HUDEP-2 (cell line): Measurements from ENCODE around the gene ITPKB.
A peak's percentile ranks its signal among the peaks of the same experiment; 100 is the strongest.
"Not testable (repeated sequence)": the region's sequence is repeated elsewhere in the genome, so short reads cannot be mapped to it uniquely, and the experiment has no call there.

ENCODE experiments used
- DNase-seq, 76 experiments: peaks; one replicate each; lab custom pipeline; 2025; ENCODE audit not compliant: unreplicated experiment in 76 of 76; lab: John Stamatoyannopoulos, UW

The ITPKB gene

DNA sequence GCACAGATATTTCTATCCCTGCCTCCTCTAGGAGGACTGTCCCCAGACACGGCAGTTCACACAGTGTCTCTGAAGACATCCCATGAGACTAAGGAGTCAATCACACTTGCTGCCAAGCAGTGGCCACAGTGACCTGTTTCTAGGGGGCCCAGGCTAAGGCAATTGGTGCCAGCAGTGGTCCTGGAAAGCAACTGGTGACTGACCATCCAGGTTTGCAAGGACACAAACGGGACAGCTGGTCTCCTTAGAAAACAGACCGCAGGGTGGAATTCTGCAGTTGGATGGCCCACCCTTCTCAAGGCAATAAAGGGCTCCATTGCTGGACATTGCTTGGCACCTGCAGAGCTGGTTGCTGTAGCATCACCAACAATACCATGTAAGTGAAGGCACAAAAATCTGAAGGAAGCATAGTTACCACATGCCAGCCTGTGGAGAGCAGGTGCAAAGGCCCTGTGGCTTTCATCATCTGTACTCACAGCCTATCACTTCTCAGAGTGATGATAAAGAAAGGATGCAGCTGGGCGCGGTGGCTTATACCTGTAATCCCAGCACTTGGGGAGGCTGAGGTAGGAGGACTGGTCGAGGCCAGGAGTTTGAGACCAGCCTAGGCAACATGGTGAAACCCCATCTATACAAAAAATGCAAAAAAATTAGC, 109.1 kb downstream of the ITPKB start:
- no peak for DNase-seq

DNA sequence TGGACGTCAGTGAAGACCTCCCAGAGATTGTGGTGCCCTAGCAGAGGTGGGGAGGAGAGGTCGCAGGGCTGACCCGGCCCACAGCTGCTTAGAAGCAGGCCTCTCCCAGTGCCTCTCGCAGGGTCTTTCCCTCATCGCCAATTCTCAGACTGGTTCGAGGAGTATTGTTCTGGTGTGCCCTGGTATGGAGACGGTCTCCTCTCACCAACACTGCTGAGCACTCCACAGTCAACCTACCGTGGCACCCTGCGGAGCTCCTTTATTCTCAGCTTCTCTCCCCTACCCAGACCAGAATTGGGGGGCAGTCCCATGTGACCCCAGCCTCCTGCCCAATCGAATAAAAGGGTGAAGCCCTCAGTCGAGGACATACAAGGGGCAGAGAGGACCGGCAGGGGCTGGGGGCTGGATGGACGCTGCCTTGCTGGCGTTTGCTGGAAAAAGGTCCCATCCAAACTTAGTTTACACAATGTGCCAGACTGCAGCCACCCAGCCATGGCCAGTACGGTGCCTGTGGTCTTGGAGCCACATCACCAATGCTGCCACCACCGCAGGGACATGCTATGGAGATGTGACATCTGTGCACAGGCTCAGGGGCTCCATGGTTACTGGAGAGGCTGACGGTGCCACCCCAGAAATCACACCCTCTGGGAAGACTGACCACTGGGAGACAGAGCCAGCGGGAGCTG, 109.7 kb downstream of the ITPKB start:
- DNase-seq = no peak

DNA sequence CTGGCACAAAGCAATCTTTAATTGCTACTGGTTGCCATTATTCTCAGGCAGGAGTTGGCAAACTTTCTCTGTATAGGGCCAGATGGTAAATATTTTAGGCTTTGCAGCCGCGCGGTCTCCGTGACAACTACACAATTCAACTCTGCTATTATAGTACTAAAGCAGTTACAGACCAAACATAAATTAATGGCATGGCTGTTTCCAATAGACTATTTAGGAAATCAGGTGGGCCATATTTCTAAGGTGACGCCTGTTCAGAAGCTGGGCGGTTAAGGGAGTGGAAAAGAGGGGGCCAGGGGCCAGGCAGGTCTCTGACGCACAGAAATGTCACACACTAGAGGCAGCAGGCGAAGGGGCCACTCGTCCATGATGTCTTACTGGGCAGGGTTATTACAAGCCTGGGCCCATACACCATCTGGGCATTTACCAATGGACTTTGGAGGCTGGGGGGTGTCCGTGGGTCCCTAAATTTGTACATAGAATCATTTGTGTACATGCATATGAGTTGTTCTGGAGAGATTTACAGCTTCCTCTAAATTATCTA, 110.4 kb downstream of the ITPKB start:
- no peak for DNase-seq

DNA sequence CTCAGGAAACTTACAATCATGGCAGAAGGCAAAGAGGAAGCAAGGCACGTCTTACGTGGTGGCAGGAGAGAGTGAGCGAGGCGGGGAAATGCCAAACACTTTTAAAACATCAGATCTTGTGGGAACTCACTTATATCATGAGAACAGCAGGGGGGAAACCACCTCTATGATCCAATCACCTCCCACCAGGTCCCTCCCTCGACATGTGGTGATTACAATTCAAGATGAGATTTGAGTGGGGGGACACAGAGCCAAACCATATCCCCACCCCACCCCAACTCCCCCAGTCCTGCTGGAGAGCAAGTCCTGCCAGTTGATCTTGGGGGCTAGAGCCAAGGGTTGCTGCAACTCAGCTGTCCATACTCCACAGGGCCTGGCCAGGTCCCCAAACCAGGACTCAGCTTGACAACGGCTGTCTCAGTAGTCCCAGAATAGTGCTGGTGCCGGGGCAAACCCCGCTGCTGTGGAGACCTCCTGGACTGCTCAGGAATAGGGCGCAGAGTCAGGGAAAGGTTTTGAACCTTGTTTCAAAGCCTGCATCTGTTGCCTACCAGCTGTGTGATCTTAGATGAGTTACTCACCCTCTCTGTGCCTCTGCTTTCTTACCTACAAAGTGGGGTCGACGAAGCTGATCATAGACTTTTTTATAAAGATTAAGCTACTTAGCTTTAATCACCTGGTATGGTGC, 111.0 kb downstream of the ITPKB start:
- DNase-seq = no peak

DNA sequence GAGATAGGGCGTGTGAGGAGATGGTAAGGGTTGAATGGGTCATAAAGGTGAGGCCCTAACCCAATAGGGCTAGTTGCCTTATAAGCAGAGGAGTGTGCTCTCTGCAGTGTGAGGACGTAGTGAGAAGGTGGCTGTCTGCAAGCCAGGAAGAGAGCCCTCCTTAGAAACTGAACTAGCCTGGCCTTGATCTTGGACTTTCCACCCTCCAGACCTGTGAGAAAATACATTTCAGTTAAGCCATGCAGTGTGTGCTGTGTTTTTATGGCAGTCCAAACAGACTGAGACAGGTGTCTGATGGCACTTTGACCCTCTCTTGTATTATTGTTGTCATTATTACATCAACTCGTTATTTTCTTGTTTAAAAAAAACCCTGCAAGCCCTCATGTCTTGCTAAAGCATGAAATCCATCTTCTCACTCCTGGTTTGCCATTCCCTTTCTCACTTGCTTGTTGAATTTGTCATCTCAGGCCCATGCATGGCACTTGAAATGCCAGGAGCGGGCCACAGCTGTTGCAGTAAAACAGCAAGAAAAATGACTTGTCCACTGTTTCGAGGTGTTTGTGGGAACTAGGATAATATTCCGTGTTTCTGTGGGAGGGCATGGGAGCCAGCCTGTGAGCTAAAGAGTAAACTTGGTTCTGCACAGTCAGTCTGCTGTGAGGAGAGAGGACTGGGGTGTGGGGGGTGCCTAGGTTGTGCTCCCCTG, 111.9 kb downstream of the ITPKB start:
- no peak for DNase-seq

DNA sequence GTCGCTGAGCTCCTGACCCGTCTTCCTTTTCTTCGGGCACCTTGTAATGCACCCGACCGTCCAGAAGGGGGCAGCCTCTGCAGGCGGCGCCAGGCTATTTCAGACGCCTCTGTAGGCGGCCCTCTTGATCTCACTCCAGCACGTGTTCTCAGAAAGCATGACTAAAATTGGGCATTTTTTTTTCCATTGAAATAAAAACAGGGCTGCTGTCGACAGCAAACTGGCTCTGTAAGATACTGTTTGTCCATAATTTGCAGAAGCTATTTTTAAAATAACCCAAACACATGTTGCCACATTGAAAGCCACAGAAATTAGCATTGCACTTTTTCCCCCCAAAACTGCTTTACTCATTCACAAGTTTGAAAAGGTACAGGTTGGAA, 112.5 kb downstream of the ITPKB start:
- DNase-seq = peak in 66 of 76 experiments; percentile 10 to 81 (median 56)

DNA sequence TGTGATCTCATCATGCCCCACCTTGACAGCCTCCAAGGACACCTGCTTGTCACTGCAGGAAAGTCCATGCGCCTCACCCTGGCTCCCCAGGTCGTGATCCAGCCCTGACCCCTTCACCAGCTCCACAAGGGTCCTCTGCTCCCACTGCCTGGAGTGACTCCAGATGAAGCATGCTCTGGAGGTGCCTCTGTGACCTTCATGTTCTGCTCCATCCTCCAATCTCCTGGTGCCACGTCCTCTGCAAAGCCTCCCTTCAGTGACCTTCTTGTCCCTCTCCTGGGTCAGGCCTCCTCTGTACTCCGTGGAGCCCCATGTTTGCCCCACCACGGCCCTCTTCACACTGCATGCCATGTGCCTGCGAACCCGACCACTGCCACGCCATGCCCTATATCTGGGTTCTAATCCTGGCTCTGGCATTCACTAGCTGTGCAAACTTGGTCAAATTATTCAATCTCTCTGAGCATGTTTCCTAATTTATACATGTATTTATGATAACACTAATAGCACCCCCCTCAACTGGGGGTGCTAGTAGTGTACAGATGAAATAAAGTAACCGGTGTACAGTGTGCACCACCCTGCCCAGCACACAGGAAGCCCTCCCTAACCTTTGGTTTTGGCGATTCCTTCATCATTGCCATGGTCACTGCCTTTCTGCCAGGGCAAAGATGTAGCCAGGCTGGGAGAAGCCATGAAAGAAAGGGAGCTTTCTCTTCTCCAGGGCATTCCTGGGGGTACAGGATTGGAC, 113.1 kb downstream of the ITPKB start:
- DNase-seq = no peak

DNA sequence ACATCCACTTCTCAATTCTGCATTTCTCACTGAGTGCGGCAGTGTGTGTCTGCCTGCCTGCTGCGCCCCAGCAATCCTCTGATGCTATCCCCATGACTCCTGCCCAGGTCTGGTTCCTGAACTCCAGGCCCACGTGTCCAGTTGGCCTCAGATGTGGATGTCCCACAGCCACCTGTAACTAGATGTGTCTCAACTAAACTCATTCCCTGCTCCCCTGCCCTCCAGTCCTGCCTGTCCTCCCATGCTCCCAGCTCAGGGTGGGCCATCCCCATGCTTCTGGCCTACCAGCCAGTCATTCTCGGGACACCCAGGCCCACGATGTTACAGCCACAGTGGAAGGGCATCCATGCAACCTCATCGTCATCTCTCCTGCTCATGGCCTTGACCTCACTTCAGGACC, 113.8 kb downstream of the ITPKB start:
- DNase-seq = no peak

DNA sequence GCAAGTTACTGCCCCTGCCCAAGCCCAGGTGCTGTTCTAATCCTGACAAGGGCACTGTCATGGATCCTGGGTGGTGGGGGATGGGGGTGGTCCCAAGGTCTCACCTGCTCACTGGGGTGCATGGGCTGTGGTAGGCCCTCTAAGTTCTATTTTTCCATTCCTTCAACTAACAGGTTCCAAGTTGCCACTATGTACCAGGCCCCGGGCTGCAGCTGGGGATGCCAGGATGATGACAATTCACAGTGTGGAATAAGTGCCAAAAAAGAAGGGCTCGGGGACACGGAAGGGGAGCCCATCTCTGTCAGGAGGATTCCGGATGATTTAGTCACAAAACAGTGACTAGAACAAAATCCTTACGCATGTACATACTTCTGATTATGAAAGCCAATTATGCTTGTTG, 114.6 kb downstream of the ITPKB start:
- DNase-seq = no peak

DNA sequence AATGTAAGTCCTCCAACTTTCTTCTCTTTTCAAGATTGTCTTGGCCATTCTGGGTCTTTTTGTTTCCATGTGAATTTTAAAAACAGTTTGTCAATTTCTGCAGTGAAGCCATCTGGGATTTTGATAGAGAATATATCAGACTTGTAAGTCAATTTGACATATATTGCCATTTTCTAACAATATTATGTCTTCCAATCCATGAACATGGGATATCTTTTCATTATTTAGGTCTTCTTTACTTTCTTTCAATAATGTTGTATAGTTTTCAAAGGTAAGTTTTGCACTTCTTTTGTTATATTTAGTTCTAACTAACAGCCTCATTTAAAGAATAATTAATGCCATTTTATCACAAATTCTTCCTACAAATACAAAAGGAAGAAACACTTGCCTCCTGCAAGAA, 117.1 kb downstream of the ITPKB start:
- DNase-seq = no peak

DNA sequence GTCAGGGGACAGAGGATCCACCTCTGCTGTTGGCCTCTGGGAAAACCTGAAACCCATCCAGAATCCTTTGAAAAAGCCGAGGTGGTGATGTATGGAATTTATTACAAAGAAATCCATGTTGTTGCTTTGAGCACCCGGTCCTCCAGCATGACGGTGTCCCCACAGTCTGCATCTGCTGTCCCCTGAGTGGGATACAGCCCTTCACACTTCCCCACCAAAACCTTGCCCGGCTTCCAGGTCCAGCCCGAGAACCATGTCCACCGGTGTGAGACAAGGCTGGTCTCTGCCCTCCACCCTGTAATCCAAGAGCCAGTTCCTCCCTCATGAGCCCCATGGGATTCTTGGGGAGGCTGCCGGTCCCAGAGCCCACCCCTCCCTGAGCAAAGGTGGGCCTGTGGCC, 120.1 kb downstream of the ITPKB start:
- no peak for DNase-seq

DNA sequence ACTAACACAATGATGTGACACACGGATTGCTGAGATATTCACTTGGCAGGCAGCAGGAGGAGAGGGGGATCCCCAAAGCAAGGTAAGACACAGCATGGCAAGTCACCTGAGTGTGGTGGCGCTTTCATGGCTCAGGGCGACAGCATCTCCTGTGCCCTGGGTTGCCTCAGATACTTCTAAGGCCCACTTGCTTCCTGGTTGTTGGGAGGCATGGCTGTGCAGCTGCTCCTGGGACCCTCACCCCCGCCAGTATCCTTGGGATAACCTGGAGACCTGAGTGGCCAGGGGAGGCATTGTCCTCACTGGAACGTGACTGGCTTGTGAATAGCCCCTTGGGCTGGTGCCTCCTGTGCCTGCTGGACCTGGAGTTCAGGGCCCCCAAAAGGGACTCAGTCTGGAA, 120.7 kb downstream of the ITPKB start:
- DNase-seq = no peak

DNA sequence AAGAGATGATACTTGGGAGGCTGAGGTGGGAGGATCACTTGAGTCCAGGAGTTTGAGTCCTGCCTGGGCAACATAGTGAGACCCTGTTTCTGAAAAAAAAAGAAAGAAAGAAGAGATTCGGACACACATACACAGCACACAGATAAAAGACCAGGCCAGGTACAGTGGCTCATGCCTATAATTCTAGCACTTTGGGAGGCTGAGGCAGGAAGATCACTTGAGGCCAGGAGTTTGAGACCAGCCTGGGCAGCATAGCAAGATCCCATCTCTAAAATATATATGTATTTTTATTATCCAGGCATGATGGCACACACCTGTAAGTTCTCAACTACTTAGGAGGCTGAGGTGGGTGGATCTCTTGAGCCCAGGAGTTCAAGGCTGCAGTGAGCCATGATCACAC, 121.4 kb downstream of the ITPKB start:
- not testable (repeated sequence) for DNase-seq

DNA sequence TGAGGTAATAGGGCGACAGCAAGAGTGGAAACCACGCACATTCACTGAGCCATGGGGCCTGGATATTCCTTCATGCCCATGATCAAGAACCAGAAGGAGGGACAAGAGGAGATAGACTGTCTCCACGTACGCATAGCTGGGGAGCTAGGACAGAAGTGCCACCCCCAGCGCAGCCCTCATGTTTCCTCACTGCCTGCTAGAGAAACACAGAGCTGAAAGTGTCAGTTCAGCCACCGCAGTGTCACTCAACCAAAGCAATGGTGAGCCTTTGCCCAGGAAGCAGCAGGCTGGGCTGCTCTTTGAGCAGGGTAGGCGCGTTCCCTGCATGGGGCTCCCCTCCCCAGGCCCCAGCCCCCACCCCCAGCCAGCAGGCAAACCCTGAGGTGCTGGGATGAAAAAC, 122.0 kb downstream of the ITPKB start:
- no peak for DNase-seq

DNA sequence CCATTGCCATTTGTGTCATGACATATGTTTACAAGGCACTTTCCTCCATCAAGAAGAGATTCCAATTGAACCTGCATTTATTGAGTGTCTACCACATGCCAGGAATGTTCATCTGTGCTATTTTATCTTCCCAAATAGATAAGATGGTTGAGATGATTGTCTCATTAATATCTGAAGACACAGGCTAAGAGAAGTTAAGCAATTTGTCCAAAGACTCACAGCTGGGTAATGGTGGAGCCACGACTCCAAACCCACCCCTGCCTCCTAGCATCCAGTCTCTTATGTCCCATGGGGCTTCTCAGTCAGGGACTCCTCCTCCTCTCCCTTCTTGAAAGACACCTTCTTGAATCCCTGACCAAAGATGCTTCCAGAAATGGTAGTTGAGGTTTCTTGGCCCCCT, 122.4 kb downstream of the ITPKB start:
- DNase-seq = no peak

DNA sequence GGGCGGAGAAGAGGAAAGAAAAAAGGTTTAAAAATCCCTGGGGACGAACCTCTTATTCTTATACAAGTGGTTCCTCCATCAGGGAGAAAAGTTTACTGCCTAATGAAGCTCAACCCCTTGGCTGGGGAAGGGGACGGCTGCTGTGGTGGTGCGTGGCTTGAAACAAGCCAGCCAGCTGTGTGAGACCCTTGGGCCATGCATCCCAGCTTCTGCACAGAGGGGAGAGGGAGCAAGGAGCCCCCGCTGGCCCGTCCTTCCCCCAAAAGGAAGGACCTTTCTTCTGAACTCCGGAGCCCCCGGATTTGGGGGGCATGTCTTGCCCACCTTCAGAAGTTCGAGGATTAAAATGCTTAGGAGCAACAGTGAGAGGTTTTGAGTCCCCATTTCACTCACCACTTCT, 123.2 kb downstream of the ITPKB start:
- DNase-seq = no peak

DNA sequence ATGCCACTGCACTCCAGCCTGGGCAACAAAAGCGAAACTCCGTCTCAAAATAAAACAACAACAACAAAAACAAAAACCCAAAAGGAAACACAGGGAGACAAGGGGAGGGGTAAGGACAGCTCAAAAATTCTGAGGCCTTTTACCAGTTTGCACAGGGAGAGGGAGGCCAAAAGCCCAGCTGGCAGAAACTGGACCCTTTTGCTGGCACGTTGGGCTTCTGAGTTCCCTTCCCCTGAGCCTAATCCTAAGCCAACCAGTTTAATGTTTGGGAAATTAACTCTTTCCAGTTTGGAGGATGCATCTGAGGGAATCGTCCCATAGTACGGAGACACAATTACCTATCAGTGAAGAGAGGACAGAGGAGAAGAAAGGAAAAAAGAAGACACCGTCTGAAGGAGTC, 127.1 kb downstream of the ITPKB start:
- DNase-seq = not testable (repeated sequence)

DNA sequence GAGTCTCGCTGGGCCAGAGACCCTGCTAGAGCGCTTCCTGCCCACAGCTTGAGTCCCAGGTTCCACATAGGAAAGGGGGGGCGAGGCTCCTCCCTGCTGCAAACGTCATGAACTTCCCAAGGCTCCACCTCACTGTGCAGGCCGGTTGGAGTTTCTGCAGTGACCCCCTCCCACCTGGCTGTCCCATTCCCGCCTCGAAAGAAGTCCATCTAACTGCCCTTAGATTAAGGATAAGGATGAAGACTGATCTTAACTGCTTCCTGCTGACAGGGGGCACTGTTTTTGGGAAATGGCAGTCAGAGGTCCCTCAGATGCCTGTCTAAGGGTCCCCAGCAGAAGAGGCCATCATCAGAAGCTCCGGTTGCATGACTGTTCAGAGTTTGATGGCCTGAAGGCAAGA, 127.8 kb downstream of the ITPKB start:
- no peak for DNase-seq

DNA sequence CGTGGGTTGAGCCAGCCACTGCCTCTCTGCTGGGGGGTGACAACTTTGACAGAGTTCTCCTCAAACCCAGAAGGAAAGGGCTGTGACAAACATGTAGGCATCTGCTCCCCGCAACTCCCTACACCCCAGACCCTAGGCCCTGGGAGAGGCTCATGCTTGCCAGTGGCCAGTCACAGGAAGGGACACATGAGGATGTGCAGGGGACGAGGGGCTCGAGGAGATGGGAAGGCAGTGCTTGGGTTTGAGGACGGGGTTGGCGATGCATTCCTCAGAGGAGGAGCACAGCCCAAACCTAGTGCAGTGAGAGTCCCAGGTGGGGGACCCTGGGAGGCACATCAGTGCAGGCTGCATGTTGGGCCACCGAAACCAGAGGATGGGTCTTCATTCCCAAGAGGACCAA, 128.4 kb downstream of the ITPKB start:
- DNase-seq = no peak

DNA sequence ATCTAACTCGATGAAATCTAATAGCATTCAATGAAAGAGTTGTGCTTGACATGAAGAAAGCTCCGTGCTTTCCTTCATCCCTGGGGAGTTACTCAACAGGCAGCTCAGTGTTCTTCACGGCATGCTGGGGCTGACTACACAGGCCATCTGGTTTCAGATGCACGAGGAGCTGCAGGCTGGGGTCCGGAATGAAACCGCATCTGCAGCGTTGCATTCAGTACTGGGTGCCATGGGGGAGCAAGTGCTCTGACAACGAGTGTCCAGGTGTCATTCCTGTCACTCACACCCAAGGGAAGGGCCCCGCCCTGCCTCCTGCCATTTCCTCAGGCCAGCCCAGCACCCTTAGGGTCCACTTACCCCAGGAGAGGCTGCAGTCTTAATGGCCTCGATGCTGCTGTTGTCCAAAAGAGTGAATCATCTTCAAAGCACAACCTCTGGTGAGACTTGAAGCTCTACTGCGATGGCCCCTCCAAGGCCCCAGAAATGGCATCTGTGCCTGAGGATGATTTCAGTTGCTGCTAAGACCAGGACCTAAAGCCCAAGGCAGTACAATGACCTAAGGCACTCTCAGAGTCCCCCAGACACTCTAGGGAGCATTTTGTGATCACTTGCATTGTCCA, 129.1 kb downstream of the ITPKB start:
- no peak for DNase-seq
